CD4-positive, alpha-beta T cell treated with Interleukin-2 at 100 ng/mL for 4 hours (primary cell): Measurements from ENCODE around the gene SIN3A.
"Not testable (repeated sequence)": the region's sequence is repeated elsewhere in the genome, so short reads cannot be mapped to it uniquely, and the experiment has no call there.

Source experiments
- DNase-seq: peaks from one replicate; pipeline ENCODE4 v3.0.0-alpha.2; 2020; ENCODE audit warnings: low spot score

The SIN3A gene

DNA sequence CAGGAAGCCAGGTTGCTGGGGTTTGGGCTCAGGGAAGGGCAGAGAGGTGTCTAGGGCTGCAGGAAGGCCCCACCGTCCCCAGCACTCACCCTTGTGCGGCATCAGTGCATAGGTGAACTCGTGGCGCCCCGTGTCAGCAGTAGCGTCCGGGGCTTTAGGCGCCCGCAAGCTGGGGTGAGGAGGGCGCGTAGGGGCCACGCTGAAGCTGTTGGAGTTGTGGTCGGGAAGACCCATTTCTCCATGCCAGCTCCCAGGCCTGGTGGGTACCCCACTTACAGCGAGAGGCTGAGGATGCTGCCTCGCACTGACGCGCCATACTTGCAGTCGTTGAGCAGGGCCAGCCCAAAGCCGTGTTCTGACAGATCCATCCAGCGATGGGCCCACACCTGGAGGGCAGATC lies 95.0 kb downstream of the SIN3A start:
- DNase-seq: no peak

DNA sequence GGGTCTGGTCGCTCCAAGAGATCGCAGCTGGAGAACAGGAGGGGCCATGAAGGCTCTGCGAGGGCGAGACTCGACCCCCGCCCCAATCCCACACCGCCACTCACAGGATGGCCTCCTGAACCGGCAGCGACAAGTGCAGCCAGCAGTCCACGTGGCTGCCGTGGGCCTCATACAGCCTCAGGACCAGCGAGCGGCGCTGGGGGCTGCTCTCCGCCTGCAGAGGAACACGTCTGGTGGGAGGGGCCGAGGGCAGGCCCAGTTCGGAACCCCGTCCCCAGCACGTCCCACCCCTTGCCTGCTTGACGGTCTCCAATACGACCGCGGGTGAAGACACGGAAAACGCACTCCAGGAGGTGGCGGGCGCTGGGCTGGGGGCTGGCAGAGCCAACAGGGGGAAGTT lies 95.5 kb downstream of the SIN3A start:
- DNase-seq: no peak

DNA sequence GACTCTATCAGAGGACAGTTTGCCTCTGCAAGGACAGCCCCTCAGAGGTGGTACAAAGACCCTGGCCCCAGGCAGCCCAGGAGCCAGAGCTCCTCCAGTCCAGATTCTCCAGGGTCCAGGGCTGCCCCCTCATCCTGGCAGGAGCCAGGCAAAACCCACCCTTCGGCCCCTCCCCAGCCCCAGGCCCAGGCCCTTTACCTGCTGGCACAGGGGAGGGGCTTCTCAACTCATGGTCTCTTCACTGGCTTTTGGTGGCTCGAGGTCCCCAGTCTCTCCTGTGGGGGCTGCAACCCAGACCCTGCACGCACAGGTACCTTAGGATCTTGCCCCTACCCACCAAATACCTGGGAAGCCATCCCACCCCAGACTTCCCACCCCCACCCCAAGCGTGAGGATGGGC lies 96.1 kb downstream of the SIN3A start:
- no peak for DNase-seq

DNA sequence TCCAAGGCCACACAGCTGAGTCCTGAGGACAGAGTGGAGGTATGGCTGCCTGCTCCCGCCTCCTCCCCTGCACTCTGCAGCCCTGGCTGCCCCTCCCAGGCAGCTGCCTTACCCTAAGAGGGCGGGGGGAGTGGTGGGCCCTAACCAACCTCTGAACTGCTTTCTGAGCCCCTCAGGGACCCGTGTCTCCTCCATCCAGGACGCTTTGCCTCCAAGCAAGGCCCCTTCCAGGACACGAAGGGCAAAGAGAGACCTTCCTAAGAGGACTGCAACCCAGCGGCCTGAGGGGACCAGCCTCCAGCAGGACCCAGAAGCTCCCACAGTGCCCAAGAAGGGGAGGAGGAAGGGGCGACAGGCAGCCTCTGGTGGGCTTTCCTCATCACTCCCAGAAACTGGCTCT lies 97.0 kb downstream of the SIN3A start:
- DNase-seq: no peak

DNA sequence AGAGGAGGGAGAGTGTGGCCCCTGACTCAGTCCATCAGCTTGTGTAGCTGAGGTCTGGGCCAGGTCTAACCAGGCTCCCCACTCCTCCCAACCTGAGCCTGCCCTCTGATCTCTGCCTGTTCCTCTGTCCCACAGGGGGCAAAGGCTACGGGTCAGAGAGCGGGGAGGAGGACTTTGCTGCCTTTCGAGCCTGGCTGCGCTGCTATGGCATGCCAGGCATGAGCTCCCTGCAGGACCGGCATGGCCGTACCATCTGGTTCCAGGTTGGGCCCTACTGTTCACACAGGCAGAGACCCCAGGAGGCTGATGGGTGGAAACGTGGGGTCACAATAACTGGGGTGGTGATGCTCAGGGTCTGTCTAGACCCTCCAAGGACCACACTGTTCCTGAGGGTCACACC lies 97.9 kb downstream of the SIN3A start:
- DNase-seq: no peak

DNA sequence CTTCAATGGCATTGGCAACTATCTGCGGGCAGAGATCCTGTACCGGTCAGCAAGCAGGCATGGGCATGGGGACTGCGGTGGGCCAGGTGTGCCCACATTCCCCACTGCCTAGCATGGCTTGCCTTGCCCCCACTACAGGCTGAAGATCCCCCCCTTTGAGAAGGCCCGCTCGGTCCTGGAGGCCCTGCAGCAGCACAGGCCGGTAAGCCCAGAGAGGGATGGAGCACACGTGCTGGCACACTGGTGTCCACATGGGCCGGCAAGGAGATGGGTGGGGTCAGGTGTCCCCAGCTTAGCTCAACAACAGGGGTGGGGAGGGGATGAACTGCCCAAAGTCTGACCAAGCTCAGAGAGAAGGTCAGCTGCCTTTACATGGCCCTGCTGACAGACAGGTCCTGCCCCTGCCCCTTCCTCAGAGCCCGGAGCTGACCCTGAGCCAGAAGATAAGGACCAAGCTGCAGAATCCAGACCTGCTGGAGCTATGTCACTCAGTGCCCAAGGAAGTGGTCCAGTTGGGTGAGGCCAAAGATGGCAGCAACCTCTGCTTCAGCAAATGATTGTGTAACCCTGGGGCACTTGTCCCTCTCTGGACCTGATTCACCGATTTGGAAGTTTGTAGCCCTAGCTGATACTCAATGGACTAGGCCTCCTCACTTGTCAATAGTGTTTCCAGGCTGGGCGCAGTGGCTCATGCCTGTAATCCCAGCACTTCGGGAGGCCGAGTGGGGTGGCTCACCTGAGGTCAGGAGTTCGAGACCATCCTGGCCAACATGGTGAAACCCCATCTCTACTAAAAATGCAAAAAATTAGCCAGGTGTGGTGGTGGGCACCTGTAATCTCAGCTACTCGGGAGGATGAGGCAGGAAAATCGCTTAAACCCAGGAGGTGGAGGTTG lies 99.1 kb downstream of the SIN3A start:
- DNase-seq: no peak

DNA sequence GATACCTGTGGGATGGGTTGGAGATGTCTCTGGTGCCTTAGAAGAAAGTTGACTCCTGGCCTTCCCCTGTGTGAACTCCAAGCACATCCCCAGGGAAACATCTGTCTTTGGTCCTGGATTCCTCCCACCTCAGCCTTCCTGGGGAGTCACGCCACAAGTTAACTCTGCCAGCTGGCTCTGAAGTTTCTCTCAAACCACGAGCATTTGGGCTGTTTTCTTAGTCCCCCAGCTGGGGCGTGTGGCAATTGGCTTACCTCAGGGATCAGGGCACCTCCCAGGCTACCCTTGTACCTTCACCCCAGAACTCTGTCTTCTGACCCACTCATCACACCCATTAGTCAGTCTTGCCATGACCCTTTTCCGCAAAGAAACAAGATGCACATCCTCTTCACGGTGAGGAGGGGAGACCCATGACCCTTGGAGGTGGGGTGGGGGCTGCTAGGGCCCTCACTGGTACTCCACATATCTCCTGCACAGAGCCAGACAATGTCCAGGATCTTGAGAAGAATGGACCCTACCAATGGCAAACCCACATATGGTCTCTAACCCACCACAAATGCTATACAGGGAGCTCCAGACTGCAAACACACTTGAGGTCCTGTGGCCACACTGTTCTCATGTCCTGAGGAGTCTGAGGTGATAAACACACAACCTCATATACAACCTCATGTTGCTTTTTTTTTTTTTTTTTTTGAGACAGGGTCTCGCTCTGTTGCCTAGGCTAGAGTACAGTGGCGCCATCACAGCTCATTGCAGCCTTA lies 100.7 kb downstream of the SIN3A start:
- no peak for DNase-seq

DNA sequence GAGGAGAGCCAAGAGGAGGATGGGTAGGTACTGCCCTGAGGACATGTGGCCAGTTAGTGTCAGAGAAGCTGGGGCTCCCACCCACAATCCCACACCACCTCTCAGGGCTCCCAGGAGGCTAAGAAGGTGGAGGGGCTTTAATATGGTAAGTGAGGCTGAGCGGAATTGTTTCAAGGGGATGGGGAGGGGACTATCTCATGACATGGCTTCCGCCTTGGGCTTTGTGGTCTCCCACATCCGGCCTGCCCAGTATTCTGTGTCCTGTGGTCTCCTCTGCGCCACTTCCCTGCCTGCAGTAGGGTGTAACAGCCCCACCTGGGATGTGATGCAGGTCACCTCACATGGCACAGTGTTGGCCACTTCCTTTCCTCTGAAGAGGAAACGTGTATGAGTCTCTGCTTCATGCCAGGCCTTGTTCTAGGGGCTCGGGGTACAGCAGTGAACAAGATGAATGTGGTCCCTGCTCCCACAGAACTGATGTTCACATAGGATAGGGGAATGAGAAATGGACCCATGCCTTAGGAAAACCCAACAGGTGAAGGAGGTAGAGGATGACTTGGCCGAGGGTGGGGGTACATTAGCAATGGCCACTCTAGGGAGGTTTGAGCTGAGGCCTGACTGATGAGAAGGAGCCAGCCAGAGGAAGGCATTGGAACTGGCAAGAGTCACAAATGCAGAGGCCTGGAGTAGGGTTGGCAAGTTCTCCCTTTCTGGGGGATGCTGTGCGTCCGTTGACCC lies 101.5 kb downstream of the SIN3A start:
- DNase-seq: peak; percentile 72

DNA sequence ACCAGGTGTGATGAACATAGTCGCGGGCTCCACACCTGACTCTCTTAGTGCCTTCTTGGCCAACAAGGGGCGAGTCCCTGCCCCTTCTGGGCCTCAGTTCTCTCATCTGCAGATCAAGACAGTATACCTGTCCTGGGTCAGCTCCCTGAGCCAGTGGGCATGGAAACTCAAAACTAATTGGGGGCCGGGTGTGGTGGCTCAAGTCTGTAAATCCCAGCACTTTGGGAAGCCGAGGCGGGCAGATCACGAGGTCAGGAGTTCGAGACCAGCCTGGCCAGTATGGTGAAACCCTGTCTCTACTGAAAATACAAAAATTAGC lies 102.2 kb downstream of the SIN3A start:
- DNase-seq: not testable (repeated sequence)

DNA sequence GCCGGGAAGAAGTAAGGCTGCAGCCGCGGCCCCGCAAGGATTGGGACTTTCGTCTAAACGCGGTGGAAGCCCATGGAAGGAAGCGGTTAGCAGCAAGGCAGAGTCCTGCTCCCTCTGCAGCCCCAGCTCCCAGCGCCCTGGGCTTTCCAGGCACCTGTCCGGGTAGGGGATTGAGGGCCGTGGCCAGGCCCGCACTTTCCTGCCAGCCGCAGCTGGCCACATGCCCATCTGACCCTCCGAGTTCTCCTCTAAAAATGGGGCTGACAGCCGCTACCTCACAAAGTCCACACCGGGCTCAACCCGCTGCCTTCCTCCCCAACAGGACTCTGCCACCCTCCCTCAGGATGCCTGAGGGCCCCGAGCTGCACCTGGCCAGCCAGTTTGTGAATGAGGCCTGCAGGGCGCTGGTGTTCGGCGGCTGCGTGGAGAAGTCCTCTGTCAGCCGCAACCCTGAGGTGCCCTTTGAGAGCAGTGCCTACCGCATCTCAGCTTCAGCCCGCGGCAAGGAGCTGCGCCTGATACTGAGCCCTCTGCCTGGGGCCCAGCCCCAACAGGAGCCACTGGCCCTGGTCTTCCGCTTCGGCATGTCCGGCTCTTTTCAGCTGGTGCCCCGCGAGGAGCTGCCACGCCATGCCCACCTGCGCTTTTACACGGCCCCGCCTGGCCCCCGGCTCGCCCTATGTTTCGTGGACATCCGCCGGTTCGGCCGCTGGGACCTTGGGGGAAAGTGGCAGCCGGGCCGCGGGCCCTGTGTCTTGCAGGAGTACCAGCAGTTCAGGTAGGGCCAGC lies 102.7 kb downstream of the SIN3A start:
- no peak for DNase-seq

DNA sequence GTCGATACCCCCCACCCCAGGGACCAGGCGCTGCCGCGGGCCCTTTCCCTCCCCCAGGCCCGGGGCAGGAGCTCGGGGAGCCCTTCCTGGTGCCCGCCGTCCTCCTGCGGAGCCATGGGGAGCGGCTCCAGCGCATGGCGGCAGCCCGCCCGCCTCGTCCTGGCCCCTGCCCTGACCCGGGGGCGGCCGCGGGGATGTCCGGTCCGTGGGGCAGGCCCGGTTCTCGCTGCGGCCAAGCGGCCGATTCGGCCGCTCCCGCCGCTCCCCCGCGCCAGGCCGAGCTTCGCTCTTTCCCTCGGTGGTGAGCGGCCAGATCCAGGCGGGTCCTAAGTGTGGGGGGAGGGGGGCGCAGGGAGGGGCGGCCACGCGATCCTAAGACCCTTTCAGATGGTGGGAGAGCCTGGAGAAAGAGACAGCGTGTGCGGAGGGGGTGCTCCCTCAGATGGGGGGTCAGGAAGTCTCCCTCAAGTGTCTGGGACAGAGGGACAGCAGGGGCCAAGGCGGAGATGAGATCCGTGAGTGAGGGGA lies 103.4 kb downstream of the SIN3A start:
- DNase-seq: no peak

DNA sequence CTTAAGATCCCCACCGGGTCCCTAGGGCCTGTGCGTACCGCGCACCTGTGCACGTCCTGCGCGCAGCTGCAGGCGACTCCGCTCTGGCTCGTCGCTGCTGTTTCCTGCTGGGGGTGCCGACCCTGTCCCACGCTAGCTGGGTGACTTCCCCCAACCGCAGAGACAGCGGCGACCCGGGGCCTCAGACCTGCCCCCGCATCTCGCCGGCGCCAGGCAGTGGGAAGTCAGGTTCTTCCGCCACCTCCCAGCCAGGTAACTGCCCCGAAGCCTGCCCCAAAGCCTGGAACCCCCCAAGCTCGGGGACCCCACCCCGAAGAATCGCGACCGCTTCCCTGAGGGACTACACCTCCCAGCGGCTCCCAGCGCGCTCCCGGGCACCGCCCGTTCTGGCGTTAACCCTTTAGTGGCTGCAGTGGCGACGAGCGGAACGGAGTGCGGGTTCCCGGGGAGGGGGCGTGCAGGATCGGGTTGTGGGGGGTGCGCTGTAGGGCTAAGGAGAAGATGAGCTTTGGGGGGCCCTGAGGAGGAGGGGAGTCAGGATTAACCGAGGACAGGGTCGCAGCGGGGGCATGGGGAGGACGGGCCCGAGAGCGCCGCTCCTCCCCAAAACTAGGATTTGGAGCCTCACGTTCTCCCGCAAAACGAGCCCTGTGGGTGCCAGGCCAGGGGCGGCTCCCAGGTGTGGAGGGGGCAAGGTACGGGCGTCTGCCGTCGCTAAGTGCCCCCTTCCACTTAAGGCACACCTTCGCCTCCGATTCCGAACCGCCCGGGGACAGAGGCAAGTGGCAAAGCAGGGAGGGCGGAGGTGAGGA lies 104.1 kb downstream of the SIN3A start:
- peak; percentile 45 for DNase-seq

DNA sequence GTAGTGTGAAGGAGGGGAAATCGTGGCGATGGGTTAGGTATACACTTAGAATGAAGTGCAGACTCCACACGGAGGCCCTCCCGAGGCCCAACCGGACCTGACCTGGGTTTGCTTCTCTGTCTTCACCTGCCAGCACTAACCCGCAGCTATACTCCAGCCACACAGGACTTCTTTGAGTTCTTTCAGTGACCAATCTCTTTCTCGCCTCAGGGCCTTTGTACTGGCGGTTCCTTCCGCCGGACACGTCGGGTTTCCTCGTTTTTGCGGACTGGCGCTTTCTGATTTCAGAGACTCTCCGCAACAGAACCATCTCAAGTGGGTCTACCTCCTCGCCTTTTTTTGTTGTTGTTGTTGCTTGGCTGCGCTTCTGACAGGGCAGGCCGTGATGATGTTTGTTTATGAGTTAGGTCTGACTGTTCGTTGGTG lies 104.7 kb downstream of the SIN3A start, which contains the start of gene NEIL1:
Gene NEIL1, plus strand, starts transcription at position 244 of the 426 bp plus-strand sequence. CDS start 1,867 bp downstream, outside the sequence.
- DNase-seq: no peak

DNA sequence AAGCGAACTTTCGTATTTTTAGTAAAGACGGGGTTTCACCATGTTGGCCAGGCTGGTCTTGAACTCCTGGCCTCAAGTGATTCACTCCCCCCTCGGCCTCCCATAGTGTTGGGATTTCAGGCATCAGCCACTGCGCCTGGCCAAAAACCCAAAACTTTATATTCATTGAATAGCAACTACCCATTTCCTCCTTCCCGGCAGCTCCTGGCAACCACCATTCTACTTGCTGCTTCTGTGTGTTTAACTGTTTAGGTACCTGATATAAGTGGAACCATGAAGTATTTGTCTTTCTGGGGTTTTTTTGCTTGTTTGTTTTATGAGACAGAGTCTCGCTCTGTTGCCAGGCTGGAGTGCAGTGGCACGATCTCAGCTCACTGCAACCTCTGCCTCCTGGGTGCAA lies 107.5 kb downstream of the SIN3A start:
- DNase-seq: not testable (repeated sequence)

DNA sequence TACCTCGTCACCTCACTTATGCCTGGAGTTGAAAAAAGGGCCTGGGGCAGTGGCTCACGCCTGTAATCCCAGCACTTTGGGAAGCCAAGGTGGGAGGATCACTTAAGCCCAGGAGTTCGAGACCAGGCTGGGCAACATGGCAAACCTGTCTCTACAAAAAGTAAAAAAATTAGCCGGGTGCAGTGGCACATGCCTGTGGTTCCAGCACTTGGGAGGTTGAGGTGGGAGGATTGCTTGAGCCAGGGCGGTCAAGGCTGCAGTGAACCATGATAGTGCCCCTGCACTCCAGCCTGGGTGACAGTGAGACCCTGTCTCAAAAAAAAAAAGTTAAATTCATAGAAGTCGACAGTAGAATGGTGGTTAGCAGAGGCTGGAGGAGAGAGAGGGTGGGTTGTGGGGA lies 109.3 kb downstream of the SIN3A start:
- DNase-seq: no peak

DNA sequence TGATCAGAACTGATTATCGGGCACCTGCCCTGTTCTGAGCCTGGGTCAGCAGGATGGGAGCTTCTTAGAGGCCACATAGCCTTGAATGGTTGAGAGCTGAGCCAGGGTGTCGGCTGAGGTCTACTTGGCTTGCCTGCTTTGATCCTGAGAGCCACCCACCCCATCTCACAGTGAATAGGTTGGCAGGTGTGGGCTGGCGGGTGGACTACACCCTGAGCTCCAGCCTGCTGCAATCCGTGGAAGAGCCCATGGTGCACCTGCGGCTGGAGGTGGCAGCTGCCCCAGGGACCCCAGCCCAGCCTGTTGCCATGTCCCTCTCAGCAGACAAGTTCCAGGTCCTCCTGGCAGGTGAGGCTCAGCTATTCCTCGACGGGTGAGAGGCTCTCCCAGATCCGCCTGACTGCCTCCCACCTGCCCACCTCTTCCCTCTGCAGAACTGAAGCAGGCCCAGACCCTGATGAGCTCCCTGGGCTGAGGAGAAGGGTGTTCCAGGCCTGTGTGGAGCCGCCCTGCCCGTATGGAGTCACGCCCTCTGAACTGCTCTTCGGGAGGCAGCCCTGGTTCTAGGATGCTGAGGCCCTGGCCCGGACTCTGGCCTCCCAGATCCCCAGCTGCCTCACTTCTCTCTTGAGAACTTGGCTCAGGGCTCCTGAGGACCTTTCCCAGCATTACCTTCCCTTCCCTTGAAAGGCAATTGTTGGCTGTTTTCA lies 111.8 kb downstream of the SIN3A start:
- DNase-seq: no peak

DNA sequence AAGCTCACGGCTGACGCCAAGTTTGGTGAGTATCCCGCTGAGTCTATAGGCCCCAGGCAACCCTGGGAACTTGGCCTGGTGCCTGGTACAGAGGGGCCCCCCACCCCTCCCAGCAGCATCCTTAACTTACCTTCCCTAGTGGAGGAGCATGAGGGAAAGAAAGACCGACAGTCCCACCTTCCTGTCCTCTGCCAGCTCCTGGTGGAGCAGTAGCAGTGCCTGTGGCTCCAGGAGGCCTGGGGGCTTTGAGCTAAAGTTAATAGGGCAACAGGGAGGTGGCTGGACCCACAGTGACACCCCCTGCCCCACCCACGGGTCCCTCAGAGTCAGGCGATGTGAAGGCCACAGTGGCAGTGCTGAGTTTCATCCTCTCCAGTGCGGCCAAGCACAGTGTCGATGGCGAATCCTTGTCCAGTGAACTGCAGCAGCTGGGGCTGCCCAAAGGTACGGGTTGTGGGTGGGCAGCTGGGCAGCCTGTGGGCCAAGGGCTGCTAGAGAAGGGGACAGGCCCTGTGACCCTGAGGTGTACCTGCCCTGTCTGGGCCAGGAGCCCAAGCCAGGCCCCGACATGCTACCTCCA lies 112.7 kb downstream of the SIN3A start:
- DNase-seq: no peak

DNA sequence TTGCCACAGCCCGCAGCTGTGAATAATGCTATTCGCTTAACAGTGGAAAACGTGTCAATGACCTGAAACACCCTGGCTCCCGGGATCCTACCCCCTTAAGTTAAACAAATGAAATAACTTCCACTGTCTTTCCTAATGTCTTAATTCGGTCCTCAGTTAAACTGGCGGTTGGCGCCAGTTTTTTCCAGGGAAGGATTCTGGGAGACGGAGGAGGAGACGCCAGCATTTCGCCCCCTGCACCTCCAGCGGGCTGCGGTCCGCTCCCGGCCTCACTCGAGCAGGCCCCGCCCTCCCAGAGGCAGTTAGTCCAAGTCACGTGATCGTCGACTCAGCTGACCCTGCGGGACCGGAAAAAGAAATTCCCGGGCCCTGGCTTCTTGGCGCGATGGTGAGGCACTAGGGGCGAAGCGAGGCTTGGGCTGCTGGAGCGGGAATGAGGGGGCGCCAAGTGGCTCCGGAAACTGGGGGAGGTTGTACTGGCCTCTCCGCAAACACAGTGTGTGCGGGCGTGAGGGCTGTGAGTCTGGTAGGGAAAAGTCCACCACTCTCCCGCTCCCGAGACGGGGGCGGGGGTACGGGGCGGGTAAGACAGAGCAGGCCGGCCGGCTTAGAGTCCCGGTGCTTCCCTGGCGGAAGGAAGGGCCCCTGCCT lies 115.7 kb downstream of the SIN3A start, which contains the start of gene COMMD4:
Gene COMMD4, plus strand, starts transcription at position 359 of the 651 bp plus-strand sequence. Its CDS starts 27 bp downstream, at position 386.
- peak; percentile 68 for DNase-seq

DNA sequence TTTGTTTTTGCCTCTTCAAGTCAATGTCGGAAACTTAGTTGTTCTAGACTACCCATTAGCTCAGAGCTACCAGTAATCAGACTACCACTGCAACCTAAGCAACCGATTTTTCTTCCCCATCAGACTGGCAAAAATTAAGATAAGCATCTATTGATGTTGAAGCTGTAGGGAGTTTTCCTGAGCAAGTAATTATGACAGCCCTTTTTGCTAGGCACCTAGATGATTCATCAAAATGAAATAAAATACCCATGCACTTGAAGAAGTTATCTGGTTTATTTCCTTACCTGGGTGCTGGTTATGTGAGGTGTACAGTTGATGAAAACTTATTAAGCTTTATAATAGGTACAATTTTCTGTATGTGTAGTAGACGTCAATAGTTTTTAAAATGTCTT lies 116.2 kb downstream of the SIN3A start:
- DNase-seq: no peak
